ENCODE data around the gene LTO1.

Gene LTO1

DNA sequence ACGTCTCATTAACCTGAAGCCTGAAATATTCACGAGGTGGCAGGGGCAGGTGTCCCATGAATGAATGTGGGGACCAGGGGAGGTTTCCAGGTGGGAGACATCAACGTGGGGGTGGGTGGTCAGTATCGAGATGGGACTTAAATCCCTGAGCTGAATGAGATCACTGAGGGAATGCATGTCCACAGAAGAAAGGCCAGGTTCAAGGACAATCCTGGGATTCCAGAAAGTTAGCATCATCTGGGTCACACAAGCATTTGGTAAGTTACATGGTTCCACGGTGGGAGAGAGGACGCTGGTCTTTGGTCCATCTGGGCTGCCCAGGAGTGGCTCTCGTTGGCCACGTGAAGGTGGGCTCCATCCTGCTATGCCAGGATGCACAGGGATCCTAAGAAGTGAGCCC lies 56.9 kb downstream of the LTO1 start:
- no peak overlapping the region for H3K27ac ChIP-seq
- DNase-seq = no peak
- H3K27me3 ChIP-seq (replicated peaks) = no peaks in the 10 kb centered on the region
- in situ Hi-C loops (cut with HindIII; ENCODE audit: low pct_ligation_motif_present, low sequenced_read_pairs) = no loop called here
- H3K4me3 ChIP-seq (ENCODE audit: low read depth, low read length) = no peak overlapping the region
- no peaks in the 10 kb centered on the region for H3K36me3 ChIP-seq (replicated peaks)
- TF ChIP-seq, protein P1, sequence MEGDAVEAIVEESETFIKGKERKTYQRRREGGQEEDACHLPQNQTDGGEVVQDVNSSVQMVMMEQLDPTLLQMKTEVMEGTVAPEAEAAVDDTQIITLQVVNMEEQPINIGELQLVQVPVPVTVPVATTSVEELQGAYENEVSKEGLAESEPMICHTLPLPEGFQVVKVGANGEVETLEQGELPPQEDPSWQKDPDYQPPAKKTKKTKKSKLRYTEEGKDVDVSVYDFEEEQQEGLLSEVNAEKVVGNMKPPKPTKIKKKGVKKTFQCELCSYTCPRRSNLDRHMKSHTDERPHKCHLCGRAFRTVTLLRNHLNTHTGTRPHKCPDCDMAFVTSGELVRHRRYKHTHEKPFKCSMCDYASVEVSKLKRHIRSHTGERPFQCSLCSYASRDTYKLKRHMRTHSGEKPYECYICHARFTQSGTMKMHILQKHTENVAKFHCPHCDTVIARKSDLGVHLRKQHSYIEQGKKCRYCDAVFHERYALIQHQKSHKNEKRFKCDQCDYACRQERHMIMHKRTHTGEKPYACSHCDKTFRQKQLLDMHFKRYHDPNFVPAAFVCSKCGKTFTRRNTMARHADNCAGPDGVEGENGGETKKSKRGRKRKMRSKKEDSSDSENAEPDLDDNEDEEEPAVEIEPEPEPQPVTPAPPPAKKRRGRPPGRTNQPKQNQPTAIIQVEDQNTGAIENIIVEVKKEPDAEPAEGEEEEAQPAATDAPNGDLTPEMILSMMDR (IDR thresholded peaks at IDR 0.05; ENCODE audit: low read depth, low read length, missing control alignments) = no peak

DNA sequence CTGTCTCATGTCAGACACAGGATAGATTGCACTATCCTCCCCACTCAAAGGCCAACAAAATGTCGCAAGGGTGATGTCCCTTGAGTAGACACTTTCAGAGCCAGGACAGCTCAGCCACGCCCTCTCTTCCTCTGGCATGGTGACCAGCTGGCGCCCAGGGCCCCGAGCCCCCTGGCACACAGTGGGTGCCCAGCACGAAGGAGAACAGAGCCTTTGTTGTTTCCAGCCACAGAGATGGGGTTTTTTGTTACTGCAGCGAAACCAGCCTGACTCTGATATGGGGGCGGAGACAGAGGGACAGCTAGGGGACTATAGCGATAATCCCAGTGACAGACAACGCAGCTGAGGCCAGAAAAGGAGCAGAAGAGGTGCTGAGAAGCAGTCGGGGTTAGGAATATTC lies 57.5 kb downstream of the LTO1 start:
- H3K27ac ChIP-seq = no peak overlapping the region
- in situ Hi-C loops (cut with HindIII; ENCODE audit: low pct_ligation_motif_present, low sequenced_read_pairs) = no loop called here
- no peaks in the 10 kb centered on the region for H3K27me3 ChIP-seq (replicated peaks)
- DNase-seq = no peak
- TF ChIP-seq, protein P1 (IDR thresholded peaks at IDR 0.05; ENCODE audit: low read depth, low read length, missing control alignments) = no peak
- H3K4me3 ChIP-seq (ENCODE audit: low read depth, low read length) = no peak overlapping the region
- H3K36me3 ChIP-seq (replicated peaks) = no peaks in the 10 kb centered on the region

DNA sequence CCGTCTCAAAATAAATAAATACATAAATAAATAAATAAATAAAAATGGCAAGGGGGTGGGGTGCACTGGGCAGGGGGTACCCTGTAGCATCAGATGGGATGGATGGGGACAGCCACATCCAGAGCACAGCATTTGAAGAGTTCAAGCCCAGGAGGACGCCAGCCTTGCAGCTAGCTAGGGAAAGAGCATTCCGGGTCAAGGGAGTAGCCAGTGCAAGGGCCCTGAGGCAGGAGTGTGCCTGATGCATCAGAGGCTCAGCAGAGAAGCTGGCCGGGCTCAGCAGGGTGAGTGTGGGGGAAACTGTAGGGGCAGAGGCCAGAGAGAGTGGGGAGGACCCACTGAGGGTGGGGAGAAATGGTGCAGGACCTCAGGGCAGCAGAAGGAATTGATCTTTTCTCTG lies 57.9 kb downstream of the LTO1 start:
- TF ChIP-seq, protein P1 (IDR thresholded peaks at IDR 0.05; ENCODE audit: low read depth, low read length, missing control alignments) = no peak
- Histone ChIP-seq H3K27ac (no peak overlapping the region), H3K27me3 (replicated peaks) (no peaks in the 10 kb centered on the region), H3K36me3 (replicated peaks) (no peaks in the 10 kb centered on the region), H3K4me3 (ENCODE audit: low read depth, low read length) (no peak overlapping the region)
- DNase-seq = no peak
- in situ Hi-C loops (cut with HindIII; ENCODE audit: low pct_ligation_motif_present, low sequenced_read_pairs) = no loop called here

Measured in brain microvascular endothelial cell (primary cell).